Measurements from ENCODE around the gene CDH24.

CDH24 gene

DNA sequence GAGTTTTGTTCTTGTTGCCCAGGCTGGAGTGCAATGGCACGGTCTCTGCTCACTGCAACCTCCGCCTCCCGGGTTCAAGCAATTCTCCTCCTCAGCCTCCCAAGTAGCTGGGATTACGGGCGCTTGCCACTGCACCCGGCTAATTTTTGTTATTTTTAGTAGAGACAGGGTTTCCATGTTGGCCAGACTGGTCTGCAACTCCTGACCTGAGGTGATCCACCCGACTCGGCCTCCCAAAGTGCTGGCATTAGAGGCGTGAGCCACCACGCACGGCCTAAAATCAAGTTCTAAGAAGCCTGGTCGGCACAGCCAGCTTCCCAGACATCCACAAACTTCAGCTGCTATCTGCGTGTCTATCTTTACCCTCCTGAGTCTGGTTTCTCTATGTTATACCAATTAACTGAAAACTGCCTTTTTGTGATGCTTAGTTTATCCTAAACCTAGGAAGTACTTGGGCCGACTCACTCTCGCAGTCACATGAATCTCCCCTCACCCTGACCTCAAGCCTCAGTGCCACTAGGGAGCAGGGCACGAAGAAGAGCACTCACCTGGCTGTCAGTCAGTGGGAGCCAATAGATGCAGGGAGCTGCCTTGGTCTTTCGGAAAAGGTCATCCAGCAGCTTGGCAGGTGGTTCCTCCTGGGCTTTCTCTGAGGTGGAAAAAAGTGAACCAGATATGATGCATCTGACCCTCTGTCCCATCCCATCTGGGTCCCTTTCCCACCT lies 3.4 kb upstream of the CDH24 start:
- no peak for DNase-seq

DNA sequence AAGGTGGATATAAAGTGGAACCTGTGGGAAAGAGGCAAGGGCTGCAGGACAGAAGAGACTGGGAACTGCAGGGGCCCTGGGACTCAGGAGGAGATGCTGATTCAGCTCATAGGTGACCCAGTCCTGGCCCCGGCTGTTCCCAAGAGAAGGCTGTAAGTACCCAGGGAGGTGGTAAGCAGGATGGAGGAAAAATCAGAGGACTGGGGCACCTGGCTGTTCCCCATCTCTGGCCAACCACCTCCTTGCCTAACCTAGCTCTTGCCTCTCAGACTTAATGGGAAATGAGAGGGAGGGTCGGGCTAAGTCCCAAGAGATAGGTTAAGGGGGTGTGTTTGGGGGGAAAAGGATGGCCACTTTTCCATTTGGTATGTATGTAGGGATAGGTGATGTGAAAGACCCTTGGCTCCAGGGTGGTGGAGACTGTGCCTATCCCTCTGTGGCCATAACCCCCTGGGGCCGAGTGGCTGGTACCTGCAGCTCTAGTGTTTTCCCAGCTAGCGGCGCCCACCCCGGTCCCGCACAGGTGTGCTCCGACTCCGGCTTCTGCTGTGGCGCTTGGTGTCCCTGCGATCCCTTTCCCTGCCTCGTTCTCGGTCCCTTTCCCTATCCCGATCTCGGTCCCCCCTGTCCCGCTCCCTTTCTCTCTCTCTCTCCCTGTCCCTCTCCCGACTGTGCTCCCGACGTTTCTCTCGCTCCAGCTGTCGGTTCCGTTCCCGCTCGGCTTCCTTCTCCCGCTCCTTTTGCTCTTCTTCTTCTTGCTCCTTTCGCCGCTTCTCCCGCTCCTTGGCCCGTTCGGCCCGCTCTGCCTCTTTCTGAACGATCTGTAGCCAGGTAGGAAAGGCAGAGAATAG lies 1.6 kb upstream of the CDH24 start:
- no peak for DNase-seq

DNA sequence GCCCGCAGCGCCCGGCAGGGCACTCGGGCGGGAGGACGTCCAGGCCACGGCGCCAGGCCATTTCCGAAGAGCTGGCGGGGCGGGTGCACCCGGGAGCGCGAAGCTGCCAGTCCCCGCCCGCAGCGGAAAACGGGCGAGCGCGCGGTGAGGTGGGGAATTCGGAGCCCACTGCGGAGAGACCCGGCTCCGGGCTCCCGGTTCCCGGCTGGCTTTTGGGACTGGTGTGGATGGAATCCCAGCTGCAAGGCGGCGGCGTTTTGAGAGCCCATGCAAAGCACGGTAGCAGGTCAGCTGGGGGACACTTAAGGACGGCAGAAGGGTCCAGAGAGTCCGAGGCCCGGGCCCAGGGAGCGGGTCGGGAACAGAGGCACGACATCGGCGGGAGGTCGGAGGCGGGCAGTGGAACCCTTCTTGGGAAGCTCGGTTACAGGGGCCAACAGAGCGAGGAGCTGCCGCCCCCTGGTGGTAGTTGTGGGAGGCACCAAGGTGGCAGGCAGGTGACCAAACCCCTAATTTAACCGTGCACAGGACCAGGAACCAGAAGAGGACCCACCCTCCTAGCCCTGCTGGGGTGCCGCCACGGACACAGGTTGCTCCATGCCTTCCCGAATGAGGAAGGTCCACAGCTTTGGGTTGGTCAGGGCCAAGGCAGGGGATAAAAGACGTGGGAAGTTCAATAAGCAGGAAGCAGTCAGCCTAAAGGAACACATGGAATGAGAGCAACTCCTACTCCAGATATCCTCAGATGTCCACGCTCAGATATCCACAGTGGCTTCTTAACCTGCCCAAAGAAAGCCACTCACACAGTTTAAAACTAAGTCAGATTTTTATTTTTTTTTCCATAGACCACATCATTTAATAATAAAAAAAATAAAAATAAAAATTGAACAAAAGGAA lies 685 bp upstream of the CDH24 start:
- peak; percentile 88 for DNase-seq

DNA sequence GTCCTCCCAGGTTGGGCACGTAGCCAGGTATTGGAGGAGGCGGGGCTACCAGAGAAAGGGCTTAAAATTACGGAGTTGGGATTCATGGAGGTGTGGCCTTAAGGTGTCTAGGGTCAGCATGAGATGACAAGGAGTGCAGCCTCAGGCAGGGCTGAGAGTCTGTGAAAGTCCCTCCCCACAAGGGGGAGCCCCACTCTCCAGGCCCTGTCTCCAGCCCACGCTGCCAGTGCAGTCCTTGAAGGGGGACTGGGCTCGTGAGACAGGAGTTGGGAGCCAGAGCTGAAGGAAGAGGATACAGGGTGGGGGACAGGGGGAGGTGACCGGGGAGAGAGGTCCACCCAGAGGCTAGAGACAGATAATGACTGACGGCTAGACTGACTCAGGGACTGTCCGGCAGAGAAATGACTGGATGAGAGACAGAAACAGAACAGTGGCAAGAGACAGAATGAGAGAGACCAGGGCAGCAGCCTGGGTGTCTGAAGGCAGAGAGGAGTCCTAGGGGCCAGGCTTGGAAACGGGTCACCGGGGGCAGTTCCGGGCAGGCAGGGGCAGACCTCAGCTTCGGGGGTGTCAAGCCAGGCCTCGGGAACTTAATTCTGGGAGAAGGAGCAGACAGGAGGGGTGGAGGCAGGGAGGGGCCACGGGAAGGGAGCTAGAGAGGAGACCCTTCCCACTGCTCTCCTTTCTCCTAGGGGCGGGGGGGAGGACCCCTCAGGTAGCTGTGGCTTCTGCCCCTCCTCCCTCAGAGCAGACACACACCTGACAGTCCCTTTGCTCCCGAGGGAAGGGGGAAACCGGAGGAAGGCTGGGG lies 970 bp downstream of the CDH24 start:
- peak; percentile 67 for DNase-seq

DNA sequence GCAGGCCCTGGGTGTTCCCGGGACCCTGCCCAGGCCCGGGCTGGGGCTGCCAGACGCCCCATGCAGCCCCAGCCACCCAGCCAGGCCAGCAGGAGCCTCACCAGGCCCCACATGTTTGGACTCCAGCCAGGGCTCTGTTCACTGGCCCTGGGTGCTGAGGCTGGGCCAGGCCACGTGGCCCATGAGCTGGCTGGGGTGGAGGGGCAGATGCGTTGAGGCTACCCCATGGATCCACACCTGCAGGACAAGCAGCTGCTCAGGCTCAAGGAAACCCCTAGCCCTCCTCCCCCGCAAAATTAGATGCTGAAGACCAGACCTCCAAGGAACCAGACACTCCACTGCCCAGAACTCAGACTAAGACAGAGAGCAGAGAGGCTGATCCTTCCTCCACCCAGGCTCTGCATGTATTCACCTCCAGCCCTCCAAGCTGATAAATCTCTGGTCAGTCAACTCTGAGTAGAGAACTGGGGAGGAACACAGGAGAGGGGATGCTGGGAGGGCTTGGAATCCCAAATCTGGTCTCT lies 1.6 kb downstream of the CDH24 start:
- no peak for DNase-seq

DNA sequence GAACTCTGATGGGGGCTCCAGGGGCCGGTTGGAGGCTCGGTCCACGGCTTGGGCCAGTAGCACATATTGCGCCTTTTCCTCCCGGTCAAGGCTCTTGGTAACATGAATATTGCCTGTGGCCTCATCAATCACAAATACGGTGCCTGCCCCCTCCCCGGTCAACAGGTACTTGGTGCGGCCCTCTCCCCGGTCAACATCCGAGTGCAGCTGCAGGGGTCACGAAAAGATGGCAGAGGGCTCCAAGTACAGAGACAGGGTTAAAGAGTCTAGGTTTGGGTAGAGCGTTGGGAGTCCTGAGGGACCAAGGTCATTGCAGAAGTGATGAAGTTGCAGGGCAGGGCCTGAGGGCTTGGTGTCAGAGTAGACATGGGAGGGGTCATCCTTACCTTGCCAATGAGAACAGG lies 2.2 kb downstream of the CDH24 start:
- DNase-seq, result no peak

DNA sequence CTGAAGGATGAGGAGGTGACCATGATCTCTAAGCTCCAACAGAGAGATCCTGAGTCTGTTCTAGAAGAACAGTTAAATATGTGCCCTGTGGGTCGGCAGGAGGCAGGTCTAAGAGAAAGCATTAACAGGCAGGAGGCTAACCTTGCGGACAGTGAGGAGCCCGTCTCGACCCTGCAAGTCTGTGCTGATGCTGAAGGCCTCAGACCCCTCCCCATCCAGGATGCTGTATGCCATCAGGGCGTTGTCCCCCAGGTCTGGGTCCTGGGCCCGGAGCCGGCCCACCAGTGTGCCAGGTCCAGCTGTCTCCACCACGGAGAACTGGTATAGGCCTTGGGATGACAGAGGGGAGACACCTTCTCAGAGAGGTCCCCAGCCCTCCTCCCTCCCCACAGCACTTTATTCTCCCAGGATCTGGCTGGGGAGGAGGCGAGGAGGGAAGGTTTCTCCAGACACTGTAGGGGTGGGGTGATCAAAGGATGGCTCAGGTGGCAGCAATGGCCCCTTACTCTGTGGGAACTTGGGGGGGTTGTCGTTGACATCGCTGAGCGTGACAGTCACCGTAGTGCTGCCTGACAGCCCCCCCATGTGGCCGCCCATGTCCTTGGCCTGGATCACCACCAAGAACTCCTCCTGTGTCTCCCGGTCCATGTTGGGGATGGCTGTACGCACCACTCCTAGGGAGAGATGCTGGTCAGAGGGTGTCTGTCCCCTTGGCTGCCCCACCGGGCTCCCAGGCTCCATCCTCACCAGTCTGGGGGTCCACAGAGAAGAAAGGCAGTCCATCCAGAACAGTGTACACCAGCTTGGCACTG lies 3.1 kb downstream of the CDH24 start:
- DNase-seq, result peak; percentile 28

DNA sequence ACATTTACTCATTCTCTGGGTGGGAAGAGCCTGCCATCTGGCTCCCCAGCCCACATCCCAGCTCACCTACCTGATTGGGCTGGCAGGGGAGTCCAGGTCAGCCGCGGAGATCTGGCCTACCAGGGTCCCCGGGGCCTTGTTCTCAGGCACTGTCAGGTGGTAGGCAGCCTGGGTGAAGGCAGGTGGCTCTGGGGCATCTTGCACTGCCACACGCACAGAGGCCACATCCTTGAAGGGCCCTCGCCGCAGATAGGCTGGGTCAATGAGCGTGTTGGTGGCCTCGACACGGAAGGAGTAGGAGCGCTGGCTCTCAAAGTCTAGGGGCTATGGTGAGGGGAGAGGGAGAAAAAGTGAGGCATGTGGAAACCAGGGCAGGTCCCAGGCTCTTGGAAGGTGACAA lies 3.9 kb downstream of the CDH24 start:
- no peak for DNase-seq

DNA sequence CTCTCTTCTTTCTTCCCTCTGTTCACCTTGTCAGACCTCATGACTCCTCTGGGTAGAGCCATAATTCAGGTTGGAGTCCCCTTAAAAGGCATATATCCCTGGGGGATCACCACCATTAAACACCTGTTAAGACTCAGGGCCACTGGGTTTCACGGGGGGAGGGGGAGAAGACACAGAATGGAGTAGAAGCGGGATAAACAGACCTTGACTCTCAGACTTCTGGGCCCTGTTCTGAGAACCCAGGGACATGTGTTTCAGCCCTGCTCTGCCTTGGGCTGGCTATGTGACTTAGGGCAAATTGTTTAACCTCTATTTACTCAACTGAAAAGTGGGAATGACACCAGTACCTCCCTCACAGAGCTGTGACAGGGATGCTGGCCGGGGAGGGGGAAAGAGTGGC lies 4.6 kb downstream of the CDH24 start:
- no peak for DNase-seq

DNA sequence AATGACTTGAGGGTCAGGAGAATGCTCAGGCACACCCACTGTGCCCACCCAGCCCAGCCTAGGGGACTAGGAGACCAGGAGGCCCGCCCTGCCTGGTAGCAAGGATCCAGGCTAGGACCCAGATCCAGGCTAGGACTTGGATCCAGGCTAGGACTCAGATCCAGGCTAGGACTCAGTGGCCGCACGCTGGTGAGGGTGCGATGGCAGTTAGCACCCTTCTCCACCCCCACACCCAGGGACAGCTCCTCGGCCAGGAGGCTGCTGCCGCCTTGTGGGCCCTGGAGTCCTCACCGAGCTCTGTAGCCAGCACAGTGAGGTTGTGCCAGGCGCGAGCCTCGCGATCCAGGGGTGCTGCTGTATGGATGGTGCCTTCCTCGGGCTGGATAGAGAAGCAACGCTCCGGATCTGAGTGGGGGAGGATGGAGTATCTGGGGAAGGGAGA lies 5.1 kb downstream of the CDH24 start:
- no peak for DNase-seq

DNA sequence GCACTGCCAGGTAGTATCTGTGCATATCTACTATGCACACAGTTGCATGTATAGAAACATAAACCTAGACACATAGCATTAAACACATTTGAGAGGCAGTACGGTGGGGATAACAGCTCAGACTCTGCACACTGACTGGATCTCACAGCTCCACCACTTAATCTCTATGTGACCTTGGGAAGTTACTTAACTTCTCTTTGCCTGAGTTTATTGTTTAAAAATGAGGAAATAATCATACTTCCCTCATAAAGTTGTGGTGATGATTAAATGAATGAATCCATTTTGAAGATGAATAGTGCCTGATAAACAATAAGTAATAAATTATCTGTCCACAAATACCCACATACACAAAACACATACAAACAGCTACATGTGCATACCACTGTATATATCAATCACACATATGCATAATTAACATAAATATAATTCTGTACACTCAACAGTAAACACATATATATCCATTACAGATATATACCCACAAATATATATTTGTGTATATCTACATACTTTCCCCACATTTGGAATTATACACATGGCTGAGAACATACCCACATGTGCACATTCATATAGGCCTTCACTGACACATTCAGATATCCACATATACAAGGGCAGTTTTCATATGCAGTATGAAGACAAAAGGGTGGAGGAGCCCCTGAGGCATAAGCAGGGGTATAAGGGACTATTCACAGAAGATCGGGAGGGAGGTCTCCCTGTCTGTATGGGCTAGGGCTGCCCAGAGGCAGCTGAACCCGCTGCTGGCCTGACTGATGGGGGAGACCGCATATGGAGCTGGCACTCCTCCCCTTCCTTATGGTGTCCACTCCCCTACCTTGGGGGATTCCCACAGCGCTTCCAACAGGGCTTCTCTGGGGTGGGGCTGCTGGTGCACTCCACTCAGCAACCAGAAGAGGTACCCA lies 5.9 kb downstream of the CDH24 start:
- DNase-seq, result no peak

DNA sequence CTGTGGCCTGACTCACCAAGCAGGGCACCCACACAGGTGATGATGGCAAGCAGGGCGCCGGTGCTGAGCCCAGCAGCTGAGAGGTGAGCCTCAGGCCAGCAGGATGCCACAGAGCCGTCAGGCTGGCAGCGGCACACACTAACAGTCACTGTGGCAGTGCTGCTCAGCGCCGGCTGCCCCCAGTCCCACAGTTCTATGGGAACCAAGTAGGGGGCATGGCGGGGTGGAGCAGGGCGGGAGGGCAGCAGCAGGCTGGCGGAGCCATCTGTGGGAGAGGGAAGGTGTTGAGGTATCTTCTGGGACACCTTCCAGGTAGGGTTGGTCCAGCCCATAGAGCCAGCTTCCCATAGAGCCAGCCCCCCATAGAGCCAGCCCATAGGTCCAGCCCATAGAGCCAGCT lies 8.3 kb downstream of the CDH24 start:
- no peak for DNase-seq

DNA sequence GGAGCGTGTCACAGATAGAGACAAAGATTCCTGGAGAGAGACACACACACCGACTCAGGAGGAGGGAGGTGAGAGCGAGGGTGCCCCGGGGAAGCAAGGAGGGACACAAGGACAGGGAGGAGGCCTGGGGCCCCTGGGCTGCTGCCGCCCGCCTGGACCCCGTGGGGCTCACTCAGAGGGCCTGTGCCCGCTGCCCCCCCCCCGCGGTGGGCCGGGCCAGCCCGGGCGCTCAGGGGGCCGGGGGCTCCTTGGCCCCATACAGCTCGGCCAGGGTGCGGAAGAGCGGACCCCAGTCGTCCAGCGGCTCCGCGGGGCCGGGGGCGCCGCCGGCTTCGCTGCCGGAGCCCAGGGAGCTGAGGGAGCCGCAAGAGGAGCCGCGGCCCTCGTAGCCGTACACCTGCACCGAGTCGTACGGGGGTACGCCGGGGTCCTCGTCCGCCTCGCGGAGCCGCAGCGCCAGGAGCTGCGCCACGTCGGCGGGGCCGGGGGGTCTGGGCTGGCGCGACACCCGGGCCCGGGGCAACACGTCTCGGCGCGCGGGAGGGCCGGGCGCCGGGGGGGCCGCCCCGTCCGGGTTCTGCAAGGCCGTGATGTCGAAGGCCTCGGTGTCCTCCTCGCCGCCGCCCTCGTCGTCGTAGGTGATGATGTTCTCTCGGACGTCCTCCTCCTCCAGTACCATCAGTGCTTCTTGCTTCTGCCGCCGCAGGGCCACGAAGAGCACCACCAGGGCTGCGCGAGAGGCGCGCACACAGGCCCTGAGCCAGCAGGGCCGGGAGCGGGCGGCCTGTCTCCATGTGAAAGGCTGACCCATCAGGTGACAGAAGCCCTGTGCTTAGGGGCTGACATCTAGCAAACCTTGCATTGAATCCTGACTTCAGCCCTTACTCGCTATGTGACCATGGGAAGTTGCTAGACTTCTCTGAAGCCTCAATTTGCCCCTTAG lies 9.3 kb downstream of the CDH24 start:
- no peak for DNase-seq

DNA sequence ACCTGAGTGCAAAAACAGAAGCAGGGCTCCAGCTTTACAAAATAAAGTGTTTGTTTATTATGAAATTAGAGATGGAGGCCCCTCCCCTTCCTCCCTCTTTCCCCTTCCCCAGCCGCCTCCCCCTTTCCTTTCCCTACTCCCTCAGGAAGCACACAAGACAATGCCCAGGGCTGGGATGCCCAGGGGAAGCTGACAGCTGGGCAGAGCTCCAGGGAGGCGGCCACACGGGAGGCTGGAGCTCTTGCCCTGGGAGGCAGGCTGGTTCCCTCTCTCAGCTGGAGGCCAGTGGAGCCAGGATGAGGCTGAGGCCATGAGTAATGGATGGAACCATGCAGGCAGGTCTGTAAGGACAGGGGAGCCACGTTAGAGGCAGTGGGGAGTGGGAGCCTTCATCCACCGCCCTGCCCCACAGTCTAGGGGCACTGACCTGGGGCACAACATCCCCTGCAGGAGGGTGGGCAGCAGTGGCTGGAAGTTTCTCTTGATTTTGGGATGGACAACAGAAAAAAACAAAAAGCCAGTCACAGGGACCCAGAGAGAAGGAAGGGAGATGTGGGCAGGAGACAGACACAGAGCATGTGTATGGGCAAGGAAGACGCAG lies 10.2 kb downstream of the CDH24 start:
- DNase-seq, result no peak

DNA sequence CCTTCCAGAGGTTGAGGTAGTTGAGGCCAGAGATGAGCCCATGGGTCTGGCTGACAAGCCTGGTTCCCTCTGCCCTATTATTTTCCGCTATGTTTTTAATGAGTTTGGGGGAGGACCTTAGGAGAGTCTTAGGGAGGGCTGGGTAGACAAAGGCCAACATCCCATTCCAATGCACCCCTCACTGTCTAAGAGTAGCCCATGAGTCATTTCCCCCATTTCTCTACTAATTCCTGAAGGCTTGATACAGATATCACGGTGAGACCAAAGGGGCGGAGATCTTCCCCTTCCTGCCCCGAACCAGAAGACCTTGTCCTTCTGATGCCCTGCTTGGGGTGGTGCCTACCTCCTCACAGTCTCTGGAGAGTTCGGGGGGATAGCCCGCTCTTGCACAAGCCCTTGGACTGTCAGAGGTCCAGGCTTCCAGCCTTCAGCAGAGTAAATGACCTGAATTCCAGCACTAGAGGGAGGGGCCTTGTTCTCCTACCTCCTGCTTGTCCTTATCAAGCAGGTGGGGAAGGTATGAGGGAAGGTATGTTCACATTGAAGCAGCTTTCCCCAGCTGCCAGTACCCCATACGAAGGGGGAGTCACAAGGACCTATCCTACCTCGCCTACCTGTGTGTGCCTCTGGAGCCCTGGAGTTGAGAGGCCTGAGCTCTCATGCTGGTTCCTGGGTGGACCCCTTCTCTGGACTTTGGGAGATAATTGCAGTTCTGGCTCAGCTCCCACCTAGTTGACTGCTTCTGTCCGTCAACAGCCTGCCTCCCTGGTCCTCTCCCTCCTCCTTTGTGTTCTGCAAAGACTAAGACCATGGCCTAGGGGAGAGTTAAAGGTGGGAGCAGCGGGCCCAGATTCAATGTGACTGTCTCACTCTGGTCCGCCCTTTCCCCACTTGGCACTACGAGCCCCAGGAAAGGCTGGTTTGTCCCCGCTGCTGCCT lies 11.6 kb downstream of the CDH24 start:
- no peak for DNase-seq

DNA sequence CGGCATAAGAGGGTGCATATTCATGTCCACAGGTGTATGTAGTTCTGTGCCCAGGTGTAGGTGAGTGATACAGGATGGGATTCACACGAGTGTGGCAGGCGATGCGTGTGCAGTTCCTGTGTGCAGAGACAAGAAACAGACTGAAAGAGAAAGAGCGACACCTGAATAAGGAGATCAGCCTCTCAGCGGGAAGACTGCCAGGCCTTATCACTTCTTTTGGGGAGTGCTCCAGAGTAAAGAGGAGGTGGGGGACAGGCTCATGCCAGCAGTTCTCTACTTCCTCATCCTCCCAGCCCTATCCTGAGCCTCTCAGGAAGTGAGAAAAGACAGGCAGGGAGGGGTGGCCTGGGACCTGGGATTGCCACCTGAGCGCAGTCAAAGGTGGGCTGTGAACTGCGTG lies 12.5 kb downstream of the CDH24 start:
- DNase-seq, result no peak

DNA sequence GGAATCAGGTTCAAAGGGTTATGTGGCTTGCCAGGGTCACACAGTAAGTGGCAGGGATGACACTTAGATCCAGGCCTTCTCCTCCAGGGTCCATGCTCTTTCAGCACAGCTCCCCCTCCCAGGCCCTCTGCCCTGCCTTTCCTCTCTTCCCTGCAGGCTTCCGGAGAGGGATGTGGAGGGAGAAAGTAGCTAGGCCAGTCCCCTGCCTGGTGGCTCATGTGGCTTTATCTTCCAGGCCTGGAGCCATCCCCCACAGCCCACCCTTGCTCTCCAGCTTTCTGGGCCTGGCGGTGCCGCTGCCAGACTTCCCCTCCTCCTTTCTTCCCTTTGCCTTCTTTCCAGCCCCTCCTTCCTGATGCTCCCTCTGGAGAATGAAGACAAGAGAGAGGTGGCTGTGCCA lies 13.6 kb downstream of the CDH24 start:
- DNase-seq, result no peak
